HG02610 (cell line): Measurements from ENCODE around the gene FHAD1.
"Not testable (repeated sequence)": the region's sequence is repeated elsewhere in the genome, so short reads cannot be mapped to it uniquely, and the experiment has no call there.

Experiments
- ATAC-seq: cut with Tn5 transposase; IDR thresholded peaks from one replicate; pipeline ENCODE4 v1.9.1; 2021; ENCODE audit warnings: mild to moderate bottlenecking, moderate library complexity; ENCODE audit not compliant: unreplicated experiment

Gene FHAD1

DNA sequence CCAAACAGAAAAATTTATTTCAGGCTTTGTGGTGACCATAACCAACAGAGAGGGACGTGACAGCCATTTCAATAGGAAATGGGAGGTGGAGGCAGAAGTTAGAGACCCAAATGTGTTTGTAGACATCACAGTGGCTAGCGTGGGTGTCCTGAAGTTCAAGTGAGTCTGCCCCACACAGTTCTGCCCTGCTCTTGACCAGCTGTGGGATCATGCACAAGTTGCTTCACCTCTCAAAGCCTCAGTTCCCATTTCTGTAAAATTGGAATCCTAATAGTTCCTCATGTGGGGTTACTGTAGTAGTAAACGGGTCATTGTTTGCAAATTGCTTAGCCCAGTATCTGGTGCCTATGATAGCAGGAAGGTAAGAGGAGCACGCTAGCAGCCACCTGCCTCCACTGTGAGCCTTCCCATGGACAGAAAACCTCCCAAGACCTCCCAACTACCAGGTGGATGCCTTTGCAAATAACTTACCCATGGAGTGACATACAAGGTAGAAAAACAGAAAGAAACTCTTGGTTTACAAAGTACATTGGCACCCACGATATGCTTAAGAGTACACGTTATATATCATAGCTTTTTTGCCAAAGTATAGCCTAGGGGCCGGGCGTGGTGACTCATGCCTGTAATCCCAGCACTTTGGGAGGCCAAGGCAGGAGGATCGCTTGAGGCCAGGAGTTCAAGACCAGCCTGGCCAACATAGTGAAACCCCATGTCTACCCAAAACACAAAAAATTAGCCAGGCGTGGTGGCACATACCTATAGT is 29.1 kb downstream of the FHAD1 start:
- ATAC-seq = no peak

DNA sequence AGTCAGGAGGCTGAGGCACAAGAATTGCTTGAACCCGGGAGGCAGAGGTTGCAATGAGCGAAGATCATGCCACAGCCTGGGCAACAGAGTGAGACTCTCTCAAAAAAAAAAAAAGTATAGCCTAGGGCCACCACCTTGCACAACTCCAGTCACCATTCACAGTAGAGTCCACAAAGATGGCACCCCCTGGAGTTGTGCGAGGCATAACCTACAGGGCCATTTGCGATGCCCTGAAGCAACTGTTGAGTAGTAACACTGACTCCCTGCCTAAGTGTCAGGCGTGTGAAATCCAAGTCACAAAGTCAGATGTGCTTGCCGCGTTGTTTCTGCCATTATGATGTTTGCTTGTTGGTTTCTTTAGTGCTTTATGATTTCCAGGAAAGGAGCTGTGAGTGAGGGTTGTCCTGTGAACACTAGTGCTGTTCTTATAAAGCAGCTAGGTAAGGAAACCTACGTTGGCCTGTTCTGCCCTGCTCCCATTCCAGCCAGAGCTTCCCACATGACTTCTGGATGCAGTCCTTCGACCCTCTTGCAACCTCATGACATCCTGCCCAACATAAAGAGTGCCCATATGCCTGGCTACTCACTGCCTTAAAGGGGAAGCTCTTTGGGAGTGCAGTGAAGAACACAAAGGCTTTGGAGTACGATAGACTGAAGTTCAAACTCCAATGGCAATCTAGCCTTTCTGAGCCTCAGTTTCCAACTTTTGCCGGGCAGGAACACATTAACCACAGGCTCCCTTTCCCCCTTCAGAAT is 29.8 kb downstream of the FHAD1 start:
- ATAC-seq = no peak

DNA sequence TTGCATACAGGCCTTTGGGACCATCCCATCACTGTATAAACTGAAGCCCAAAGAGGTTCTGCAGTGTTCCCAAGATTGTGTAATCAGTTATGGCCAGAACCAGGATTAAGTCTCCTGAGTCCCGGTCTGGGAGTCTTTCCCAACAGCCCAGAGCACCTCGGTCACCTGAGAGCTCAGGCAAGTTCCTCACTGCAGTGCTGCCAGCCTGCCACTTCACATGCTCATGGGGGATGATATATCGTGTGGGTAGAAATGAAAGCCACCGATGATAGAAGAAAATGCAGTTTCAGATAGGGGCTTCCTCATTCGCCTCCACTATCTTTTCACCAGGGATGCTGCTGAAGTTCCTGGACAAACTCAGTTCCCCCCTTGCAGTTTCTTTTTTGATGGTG is 30.4 kb downstream of the FHAD1 start:
- ATAC-seq = no peak

DNA sequence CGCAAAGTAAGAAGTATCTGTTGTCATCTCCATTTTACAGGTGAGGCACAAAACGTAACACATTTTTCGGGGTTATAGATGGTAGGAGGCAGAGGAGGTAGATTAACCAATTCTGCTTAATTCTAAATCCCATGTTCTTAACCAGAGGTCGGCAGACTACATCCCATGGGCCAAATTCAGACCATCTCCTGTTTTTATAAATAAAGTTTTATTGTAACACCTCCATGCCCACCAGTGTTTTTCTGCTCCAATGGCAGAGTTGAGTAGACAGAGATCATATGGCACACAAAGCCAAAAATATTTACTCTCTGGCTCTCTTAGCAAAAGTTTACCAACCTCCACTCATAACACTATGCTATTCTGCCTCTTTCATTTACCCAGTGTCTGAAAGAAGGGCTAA is 30.9 kb downstream of the FHAD1 start:
- ATAC-seq = no peak

DNA sequence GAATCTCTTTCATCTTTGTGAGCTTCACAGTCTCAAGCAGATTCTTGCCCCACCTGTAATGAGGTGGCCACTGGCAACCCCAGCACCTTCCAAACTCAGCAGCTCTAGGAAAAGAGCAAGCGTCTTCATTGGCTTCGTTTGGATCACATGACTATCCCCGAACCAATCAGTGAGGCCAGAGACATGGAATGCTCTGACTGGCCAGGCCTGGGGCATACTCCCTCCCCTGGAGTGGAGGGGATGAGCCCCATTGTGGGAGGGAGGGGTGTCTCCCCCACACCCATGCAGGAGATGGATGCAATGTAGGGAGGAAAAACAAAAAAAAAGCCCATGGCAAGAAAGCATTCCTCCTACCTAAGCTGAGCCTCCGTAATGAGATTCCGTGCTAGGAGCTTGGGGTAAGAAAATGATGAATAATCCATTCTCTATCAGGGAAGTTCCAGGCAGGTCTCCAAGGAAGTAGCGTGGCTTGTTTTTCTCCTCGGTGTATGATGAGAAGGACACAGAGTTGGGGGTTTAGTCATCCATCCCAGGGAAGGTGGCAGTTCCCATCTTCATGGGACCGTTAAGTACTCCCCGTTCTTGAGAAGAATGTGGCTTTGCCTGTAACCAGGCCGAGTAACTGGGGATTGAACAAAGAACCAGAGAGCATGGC is 32.7 kb downstream of the FHAD1 start:
- no peak for ATAC-seq

DNA sequence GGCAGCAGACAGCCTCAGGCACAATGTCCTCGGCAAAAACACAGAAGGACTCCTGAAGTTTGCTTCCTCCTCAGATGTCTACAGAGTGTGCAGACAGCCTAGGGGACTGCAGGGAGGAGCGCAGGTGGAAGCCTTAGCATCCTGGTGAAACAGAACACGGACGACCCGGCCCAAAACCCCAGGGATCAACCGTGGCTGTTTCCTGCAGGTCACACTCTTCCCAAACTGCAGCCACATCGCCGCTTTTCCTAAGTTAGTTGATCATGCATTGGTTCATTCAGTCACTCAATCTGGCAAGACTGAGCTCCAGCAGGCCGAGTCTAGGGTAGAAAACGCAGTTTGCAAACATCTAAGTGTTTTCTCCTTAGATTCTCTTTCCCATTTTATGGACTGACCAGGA is 33.4 kb downstream of the FHAD1 start:
- no peak for ATAC-seq

- ATAC-seq = no peak
Measured at GRCh38 chr1:15282038-15282437, 35.0 kb downstream of the FHAD1 start.

- ATAC-seq = no peak
Measured at GRCh38 chr1:15282810-15283474, 35.9 kb downstream of the FHAD1 start.

- ATAC-seq = no peak
Measured at GRCh38 chr1:15283526-15283925, 36.5 kb downstream of the FHAD1 start.

GRCh38 chr1:15286452-15286851 is 39.4 kb downstream of the FHAD1 start:
- ATAC-seq = no peak

- ATAC-seq = no peak
Measured at GRCh38 chr1:15287035-15287979, 40.3 kb downstream of the FHAD1 start.

DNA sequence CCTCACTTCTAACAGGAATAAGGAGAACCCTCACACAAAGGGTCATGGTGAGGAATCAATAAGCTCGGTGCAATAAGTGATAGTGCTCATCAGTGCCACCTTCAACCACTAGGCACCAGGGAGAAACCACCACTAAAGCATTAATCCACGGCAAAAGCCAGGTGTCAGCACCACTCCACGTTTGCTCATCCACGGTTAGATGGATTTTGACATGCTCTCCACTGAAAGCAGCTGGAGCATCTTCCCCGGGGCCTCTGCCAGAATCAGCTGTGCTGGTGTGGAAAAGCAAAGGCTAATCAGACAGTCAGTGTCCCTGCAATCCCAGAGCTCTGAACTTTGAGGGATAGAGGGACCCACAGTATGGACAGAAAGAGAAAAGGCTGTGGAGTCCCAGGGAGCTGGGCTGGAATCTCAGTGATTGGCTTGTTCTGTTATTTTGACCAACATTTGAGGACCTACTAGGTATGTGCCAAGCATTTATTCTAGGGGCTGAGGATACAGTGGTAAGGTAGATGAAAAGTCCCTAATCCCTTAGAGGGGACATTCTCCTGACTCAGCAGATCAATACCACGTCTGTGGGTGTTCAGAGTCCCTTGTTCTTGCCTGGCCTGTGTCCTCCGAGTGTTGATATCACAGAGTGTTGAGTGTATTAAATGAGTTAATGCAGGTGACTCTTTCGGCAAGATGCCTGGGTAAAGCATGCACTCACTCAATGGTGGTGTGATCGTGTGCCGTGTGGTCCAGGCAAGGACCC is 41.3 kb downstream of the FHAD1 start:
- ATAC-seq = no peak

GRCh38 chr1:15289251-15289651 is 42.2 kb downstream of the FHAD1 start:
- no peak for ATAC-seq

GRCh38 chr1:15290382-15290781 is 43.4 kb downstream of the FHAD1 start:
- ATAC-seq = no peak

- ATAC-seq = no peak
Measured at GRCh38 chr1:15295696-15296095, 48.7 kb downstream of the FHAD1 start.

DNA sequence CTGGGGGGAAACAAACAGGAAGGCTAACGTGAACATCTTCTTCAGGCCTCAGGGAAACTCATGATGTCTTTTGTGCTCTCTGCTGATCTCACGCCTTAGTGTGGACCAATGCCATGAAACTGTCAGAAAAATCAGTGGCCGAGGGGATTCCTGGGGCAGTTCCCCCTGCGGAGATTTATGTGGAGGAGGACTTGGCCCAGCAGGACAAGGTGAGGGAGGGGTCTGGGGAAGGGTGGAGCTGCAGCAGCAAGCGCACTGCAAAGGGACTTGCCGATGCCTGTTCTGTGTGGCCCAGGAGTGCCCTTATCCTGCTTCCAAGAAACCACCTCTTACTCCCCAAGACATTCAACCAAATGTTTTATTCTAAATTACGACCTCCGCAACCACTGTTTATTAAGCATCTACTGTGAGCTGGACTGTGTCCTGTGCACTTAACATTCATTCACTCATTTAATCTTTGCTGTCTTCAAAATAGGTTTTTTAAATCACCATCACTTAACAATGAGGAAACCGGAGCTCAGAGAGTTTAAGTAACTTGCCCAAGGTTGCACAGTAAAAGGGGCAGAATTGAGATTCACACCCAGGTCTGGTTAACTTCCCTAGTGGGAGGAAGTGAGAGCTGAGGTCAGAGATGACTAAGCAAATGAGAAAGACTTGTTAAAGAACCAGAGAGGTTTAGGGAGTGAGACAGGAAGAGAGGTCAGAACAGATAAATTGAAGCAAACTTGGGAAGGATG is 49.7 kb downstream of the FHAD1 start:
- ATAC-seq = no peak

GRCh38 chr1:15297975-15298374 is 51.0 kb downstream of the FHAD1 start:
- not testable (repeated sequence) for ATAC-seq

DNA sequence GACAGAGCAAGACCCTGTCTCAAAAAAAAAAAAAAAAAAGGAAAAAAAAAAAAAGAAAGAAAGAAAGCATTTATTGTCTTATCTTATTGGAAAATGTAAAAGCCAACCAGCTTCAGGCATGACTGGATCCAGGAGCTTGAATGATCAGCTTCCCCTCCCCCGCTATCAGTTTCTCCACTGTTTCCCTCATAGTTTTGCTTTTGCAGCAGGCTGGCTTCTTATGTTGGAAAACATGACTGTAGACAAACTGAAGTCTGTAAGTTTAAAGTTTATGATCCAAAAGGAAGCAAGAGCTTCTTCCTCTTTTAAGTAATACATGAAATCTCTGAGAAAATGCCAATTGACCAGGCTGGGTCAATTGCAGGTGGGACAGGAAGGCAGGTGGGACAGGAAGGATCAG is 52.2 kb downstream of the FHAD1 start:
- no peak for ATAC-seq

DNA sequence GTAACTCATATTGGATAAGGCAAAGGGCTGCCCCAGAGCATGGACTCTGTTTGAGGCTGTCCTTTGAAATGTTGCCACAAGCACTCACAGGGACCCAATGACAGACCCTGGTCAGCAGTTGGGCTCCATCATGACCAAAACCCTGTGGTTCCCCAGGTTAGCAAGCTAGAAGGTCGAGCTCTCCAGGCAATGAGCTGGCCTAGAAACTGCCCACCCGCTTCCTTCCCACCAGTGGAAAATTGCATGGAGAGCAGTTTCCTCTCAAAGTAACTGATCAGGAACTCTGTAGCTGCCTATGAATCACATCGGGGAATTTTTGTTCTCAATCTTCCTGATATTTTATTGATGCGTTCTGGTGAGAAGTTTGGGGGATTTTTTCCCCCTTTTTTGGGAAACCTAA is 52.8 kb downstream of the FHAD1 start:
- no peak for ATAC-seq
